KOPT-K1 (cell line): ENCODE results near the gene TSHR.
A peak's percentile ranks its signal among the peaks of the same experiment; 100 is the strongest.

Experiments used
- H3K27ac ChIP-seq: fragments of 200-600 bp; sonication (generic); 2 replicates; pipeline ENCODE4 v1.5.1; 2016; ENCODE audit warnings: antibody characterized with exemption, mild to moderate bottlenecking, low read depth, low read length; ENCODE audit not compliant: poor library complexity, severe bottlenecking
- H3K36me3 ChIP-seq: fragments of 200-600 bp; sonication (generic); 2 replicates; pipeline ENCODE4 v1.5.1; 2017; ENCODE audit warnings: antibody characterized with exemption, mild to moderate bottlenecking, low read length, moderate library complexity; ENCODE audit not compliant: insufficient read depth
- H3K9me3 ChIP-seq: fragments of 200-600 bp; sonication (generic); 2 replicates; pipeline ENCODE4 v1.5.1; 2017; ENCODE audit warnings: antibody characterized with exemption, low read length, mild to moderate bottlenecking; ENCODE audit not compliant: insufficient read depth, poor library complexity, severe bottlenecking

Gene TSHR

DNA sequence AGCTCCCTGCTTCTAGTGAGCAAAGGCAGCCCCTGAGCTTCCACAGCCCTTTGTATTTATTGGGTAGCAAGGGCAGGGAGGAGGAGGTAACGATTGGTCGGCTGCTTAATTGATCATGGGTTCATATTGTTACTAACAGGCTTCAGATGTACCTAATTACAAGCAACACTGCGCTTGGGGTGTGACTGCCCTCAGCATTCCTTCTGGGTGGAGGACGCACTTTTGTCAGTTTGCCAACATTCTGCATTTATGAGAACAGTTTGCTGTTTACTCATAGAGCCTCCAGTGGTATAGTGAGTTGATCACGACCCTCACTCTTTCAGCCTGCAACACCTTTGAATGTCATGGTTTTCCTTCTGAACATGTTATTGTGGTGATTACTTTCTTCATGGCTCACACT lies 9.6 kb downstream of the TSHR start:
- Histone ChIP-seq H3K36me3 (peaks cover 41% of the 10 kb centered on the region), H3K27ac (peak overlapping the region; percentile 63), H3K9me3 (no peaks in the 10 kb centered on the region)

DNA sequence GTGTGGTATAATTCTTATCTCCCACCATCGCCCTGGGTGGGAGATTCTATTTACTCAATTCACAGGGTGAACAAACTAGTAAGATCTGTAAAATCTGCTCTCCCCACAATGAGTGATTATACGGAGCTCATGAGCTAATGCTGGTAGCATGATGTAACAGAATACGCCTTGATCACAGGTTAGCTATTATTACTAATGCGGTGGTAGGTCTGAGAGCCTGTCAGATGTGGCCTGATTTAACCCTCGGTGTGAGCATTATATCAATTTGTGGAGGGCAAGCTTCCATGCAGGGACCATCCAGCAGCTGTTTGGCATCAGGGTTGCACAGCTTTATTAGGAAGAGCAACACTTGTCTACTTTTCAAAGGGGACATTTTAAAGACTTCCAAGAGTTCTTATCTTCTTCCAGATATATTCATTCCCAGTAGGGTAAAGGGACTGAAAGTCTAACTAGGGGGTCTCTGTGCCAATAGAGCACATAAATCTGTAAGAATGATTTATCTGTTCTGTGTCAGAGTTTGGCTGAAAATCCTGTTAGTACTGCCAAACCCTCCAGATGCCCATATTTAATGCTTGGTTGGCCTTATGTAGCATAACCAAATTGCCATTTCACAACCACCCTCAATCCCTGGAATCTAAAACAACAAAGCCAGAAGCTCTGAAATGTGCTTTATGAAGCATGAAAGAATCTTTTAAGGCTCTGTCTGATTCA lies 18.7 kb downstream of the TSHR start:
- H3K9me3 ChIP-seq, result no peaks in the 10 kb centered on the region
- peaks cover 13% of the 10 kb centered on the region for H3K36me3 ChIP-seq
- peak overlapping the region; percentile 98 for H3K27ac ChIP-seq

DNA sequence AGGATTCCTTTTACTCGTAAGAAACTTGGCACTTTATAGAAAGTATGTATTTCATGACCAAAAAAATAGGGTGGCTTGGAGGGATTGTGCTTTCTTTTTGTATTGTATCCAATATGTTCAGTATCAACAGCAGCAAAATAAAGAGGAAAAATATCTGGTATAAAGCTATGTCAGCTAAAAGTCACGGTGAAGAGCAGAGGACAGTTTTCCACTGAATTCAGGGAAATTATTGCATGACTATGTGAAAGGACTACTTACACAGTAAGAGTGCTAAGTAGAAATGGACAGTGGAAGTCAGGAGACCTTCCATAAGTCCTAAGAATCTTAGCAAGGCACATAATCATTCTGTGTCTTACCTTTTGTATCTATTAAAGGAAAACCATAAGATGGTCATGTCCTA lies 19.3 kb downstream of the TSHR start:
- Histone ChIP-seq H3K27ac (peak overlapping the region; percentile 98), H3K9me3 (no peaks in the 10 kb centered on the region), H3K36me3 (peaks cover 7% of the 10 kb centered on the region; the same call in 1 of the 2 replicates)

DNA sequence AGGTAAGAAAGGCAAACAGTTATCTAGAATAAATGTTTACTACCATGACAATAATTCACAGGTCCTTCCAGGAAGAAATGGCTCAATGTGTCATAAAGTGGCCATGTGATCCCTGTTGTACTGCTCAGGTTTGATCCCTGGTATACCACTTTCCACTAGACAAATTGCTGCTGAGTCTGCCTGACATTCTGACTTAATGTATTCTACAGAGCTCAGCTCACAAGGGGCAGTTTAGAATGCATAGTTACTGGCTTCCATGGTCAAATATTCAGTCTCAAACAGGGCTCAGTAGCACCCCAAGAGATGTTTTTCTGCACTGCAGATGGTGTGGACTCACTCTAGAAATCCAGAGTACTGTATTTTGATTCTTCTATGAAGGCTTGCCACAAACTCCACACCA lies 21.8 kb downstream of the TSHR start:
- H3K27ac ChIP-seq, result peak overlapping the region; percentile 98
- H3K9me3 ChIP-seq, result no peaks in the 10 kb centered on the region
- H3K36me3 ChIP-seq, result no peaks in the 10 kb centered on the region; the same call in 1 of the 2 replicates

DNA sequence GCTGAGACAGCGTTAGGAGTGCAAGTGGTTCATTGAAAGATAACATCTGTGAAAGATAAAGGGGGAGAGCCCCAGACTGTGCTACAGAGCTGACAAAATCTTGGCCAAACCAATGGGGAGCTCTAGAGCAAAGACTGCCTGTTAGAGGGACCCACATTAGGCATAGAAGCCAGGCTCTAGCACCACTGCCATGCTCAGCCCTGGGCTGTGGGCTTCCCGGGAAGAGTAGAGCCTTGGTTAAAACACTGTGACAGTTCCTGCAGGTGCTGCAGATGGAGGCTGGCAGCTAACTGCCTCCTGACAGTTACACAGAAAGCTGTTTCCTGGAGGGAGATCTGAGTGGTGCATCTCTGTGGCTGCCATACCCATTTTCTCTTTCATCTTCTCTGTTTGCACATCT lies 23.0 kb downstream of the TSHR start:
- Histone ChIP-seq H3K36me3 (no peaks in the 10 kb centered on the region; the same call in 1 of the 2 replicates), H3K27ac (peak overlapping the region; percentile 98), H3K9me3 (no peaks in the 10 kb centered on the region)

DNA sequence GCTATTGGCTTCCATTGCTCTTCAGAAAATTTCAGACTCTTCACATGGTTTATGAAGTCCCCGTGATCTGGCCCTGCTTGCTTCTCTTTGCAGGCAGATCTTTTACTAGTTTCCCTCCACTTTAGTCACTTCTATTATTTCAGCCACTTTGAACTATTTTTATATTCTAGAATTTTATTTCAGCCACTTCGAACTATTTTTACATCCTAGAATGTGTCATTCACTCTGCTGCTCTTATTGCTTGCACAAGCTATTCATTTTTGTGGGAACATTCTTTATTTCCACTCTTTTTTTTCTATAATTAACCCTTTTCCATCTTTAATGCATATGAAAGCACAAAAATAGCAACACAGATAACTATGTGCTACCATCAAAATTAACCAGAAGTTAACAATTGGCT lies 24.5 kb downstream of the TSHR start:
- Histone ChIP-seq H3K27ac (peak overlapping the region; percentile 98), H3K9me3 (no peaks in the 10 kb centered on the region), H3K36me3 (no peaks in the 10 kb centered on the region; the same call in 1 of the 2 replicates)

DNA sequence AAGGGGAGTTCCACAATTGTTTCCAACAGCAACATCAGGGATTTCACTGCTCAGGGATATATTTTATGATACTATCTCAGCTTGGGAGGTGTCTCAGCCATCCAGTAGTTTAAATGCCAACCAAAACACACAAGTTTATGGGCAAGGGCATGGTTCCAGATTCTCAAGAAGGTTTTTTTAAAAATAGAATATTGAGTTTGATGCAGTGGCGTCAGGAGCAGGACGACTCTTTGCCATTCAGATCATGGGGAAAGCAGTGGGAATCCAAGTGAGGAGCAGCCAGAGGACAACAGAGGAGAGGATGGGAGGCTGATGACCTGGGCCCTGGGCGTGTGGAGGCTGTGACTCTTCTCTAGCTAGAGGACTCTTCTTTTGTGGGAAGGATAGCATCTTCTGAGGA lies 25.7 kb downstream of the TSHR start:
- Histone ChIP-seq H3K27ac (peak overlapping the region; percentile 98), H3K9me3 (no peaks in the 10 kb centered on the region), H3K36me3 (no peaks in the 10 kb centered on the region; the same call in 1 of the 2 replicates)

DNA sequence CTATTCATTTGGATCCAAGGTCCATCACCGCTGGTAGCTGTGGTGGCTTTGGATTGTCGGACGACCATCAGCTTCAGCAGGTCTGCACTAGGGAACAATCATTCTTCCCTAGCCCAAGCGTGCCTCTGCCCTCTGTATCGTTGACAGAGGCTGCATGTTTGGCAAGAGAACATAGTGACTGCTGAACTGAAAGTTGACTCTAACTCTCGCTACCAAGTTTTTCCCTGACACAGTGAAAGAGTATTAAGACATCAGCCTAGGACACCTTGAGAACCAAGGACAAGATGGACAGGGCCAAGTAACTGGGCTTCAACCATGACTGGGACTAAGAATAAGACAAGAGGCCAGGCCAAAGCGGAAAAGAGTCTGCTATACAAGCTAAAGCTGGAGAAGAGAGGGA lies 26.3 kb downstream of the TSHR start:
- peak overlapping the region; percentile 98 for H3K27ac ChIP-seq
- H3K9me3 ChIP-seq, result no peaks in the 10 kb centered on the region
- no peaks in the 10 kb centered on the region; the same call in 1 of the 2 replicates for H3K36me3 ChIP-seq

DNA sequence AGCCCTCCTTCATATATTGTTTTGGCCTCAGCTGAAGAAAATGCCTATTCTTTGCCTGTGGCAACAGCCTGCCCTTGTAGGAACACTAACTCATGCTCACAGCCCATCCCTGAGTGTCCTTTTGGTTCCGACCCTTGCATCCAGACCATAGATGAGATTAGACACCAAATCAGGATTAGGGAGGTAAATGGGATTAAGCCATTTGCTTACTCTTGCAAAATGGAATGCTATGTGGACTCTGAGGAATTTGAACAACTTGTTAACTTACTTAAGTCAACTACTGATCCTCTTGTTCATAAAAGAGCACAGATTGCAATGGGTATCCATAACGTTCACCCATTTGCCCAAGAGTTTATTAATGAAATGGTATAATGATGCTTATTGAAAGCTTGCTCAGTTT lies 27.3 kb downstream of the TSHR start:
- Histone ChIP-seq H3K9me3 (no peaks in the 10 kb centered on the region), H3K36me3 (no peaks in the 10 kb centered on the region), H3K27ac (peak overlapping the region; percentile 98)

DNA sequence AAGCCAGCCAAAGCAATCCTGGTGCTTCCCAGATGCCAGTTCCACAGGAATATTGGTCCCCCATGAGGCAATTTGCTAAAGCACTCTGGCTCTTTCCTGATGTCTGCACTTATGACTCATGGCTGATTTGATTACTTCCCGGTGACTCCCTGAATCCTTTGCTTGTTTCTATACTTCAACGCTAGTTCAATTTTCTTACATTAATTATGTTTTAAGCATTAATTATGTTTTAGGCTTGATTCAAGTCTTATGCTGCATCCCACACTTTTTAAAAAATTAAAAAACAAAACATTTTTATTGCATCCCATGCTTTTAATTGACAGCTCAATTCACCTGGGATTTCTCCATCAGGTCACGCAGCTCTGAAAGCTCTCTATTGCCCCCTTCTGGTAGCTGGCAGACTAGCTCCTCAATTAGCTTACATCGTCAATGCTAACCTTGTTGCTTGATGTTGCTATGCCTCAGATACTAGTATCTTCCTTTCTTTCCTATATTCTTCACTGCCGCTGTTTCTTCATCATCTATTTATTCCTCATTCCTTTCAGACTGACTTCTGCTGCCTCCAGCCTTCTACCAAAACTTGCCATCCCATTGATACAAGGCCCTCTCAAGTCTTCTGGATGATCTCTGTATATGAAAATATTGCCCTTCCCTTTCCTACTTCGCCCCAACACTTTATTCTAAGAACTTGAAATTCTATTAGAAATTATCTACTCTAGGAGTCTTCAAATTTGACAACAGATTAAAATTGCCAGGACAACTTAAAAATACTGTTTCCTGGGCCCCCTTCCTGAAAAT lies 32.0 kb downstream of the TSHR start:
- Histone ChIP-seq H3K27ac (peak overlapping the region; percentile 98), H3K9me3 (no peaks in the 10 kb centered on the region), H3K36me3 (peaks cover 6% of the 10 kb centered on the region; the same call in 1 of the 2 replicates)

DNA sequence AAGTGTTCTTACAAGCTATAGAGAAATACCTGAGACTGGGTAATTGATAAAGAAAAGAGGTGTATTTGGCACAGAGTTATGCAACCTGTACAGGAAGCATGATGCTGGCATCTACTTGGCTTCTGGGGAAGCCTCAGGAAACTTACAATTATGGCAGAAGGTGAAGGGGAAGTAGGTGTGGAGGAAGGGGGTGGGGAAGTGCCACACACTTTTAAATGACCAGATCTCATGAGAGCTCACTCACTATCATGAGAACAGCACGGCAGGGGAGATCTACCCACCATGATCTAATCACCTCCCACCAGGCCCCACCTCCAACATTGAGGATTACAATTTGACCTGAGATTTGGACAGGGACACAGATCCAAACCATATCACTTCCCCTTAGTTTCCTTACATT lies 32.8 kb downstream of the TSHR start:
- Histone ChIP-seq H3K36me3 (peaks cover 6% of the 10 kb centered on the region; the same call in 1 of the 2 replicates), H3K27ac (peak overlapping the region; percentile 98), H3K9me3 (no peaks in the 10 kb centered on the region)

DNA sequence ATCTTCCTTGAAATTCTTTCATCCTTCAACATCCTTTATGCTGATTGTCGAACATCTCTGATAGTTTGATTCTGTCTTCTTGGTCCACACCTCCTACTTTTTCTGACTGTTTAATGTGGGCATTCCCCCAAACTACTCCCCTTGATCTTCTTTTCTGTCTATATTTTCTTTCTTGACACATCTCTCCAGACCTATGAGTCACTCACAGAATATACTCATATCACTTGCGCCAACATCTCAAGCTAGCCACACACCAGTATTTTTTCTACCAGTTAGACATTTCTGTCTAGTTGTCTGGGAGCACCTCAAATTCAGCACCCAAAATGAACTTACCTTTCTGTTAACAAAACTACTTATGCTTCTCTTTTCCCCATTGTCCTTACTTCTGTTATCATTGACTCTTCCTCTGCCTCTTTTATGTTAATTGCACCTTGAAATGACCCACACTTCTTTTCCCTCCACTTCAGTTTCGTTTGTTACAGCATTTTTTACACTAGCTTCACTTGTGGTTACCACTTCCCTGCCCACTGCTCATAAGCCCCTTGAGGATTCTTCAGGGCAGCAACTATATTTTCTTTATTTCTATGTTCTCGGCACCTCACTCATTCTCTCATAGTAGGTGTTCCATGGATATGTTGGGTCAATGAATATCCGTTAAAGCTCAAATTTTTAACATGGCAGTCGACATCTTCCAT lies 33.5 kb downstream of the TSHR start:
- Histone ChIP-seq H3K27ac (peak overlapping the region; percentile 98), H3K36me3 (peaks cover 6% of the 10 kb centered on the region; the same call in 1 of the 2 replicates), H3K9me3 (no peaks in the 10 kb centered on the region)

DNA sequence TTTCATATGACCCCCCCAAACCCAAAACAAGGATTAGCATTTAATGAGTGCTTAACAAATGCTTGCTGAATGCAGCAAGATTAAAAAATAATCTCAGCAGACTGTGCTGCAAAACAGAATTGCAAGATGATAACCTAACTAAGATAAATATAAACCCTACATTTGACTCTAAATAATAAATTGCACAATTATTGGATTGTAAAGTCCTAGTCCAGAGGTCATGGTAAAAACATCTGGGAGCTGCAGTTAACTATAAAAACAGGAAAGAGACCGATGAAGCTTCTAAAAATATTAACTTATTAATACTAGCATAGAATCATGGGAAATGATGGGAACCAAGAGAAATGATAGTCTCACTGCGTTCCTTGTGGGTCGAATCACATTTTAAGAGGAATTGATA lies 37.2 kb downstream of the TSHR start:
- H3K9me3 ChIP-seq, result no peaks in the 10 kb centered on the region
- no peak overlapping the region for H3K27ac ChIP-seq
- peaks cover 6% of the 10 kb centered on the region; the same call in 1 of the 2 replicates for H3K36me3 ChIP-seq

DNA sequence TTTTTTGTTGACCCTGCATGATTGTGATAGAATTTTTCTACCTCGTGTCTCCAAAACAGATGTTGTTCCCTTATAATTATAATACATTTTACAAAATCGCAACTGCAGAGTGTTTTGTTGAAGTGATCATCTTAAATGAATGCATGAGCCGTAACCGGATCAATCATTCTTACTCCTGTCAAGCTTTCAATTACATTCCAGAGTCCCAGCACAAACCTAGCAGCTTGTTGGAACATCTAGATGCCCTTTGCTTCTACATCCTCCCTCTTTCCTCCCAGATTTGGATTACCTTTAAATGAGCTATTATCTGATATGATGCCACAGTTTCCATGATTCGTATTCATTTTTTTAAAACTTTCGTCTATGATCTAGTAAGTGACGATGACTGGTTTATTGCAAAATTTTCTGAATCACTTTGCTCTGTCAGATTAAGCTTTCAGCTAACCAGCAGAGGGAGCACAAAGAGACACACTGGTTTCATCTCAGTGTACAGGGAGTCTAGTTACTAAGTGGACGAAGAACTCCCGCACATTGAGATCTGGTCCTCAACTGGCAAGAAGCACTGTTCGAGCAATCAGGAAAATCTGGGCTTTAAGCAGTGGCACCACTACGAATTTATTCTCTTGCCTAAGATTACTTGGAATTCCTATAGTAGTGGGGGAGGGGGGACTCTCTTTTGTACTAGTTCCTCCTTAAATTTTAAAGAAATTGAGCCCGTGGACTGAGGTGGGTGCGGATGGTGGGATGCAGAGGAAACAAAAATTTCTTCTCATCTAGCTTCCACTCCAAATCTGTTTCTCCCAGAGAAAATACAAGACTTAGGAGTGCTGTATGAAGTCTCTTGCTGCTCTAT lies 40.9 kb downstream of the TSHR start:
- Histone ChIP-seq H3K9me3 (no peaks in the 10 kb centered on the region), H3K36me3 (peaks cover 8% of the 10 kb centered on the region; the same call in 1 of the 2 replicates), H3K27ac (no peak overlapping the region)
